ENCODE data around the gene MPL. TPM values are rescaled to one million over a fixed set of nuclear protein-coding genes. Genes with fewer than 3 reads are reported as not detected.

The MPL gene
- total RNA-seq, 1 experiment from 2014 or later = not detected

DNA sequence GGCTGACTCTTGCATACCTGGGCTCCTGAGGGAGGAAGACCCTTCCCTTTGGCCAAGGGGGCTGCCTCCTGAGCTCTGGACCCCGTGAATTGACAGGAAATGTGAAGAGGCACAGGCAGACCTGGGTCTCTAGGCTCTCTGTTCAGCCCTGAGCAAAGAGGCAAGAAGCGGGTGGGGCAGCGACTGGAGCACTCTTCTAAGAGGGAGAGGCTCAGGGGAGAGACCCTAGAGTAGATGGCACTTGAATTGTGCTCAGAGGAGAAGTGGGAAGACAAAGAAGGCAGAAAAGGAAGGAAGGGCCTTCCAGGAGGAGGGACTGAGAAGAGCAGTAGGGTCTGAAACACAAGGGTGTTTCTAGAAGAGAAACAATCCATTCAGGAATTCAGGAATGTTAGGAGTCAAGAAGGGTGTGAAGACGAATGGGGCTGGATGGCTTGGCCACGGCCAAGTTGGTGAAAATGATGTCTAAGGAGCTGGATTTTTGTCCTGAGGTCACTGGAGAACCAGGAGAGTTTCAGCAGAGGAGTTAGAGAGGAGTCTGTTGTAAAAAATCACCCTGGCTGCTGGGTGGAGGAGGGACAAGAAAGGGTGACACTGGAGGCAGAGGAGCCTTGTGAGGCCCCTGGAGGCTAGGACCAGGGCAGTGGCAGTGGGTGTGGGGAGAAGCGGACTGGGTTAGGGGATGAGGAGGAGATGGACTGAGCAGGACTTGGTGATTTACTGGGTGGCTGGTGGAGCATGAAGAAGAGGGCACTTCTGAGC is 31.5 kb upstream of the MPL start:
- Histone ChIP-seq H3K36me3 (ENCODE audit: insufficient read depth, low read length, poor library complexity, severe bottlenecking) (no peaks in the 10 kb centered on the region), H3K27me3 (replicated peaks; ENCODE audit: insufficient read depth, low read depth, low read length, poor library complexity) (no peaks in the 10 kb centered on the region), H3K9me3 (ENCODE audit: low read depth, low read length, poor library complexity, severe bottlenecking) (no peaks in the 10 kb centered on the region), H3K27ac (ENCODE audit: low read depth, low read length, poor library complexity, severe bottlenecking) (no peak overlapping the region), H3K4me3 (ENCODE audit: low read depth, low read length, poor library complexity, severe bottlenecking) (no peak overlapping the region), H3K4me1 (ENCODE audit: insufficient read depth, low read length, poor library complexity, severe bottlenecking) (no peaks in the 10 kb centered on the region)
- no TSS peak for BruUV-seq (replicated peaks)
- ChIA-PET CTCF (no interaction called here), POLR2A (ENCODE audit: low non-redundant PET) (no interaction called here)
- no peak for DNase-seq (ENCODE audit: low spot score)
- TF ChIP-seq EZH2 (IDR thresholded peaks at IDR 0.05; ENCODE audit: borderline replicate concordance, low read depth, low read length, poor library complexity, severe bottlenecking) = no peak
- TF ChIP-seq CTCF (conservative IDR thresholded peaks at IDR 0.05; ENCODE audit: low read depth, low read length) = no peak
- intact Hi-C loops (cut with micrococcal nuclease; ENCODE audit: unreplicated experiment) = no loop called here

- intact Hi-C loops (cut with micrococcal nuclease; ENCODE audit: unreplicated experiment) = no loop called here
- DNase-seq (ENCODE audit: low spot score) = no peak
- no peaks in the 10 kb centered on the region for H3K27me3 ChIP-seq (replicated peaks; ENCODE audit: insufficient read depth, low read depth, low read length, poor library complexity)
- no peaks in the 10 kb centered on the region for H3K9me3 ChIP-seq (ENCODE audit: low read depth, low read length, poor library complexity, severe bottlenecking)
- no peak overlapping the region for H3K27ac ChIP-seq (ENCODE audit: low read depth, low read length, poor library complexity, severe bottlenecking)
- POLR2A ChIA-PET (ENCODE audit: low non-redundant PET) = no interaction called here
- no peak overlapping the region for H3K4me3 ChIP-seq (ENCODE audit: low read depth, low read length, poor library complexity, severe bottlenecking)
- no peaks in the 10 kb centered on the region for H3K4me1 ChIP-seq (ENCODE audit: insufficient read depth, low read length, poor library complexity, severe bottlenecking)
- BruUV-seq (replicated peaks) = no TSS peak
- CTCF ChIA-PET = no interaction called here
- no peaks in the 10 kb centered on the region for H3K36me3 ChIP-seq (ENCODE audit: insufficient read depth, low read length, poor library complexity, severe bottlenecking)
- TF ChIP-seq EZH2 (IDR thresholded peaks at IDR 0.05; ENCODE audit: borderline replicate concordance, low read depth, low read length, poor library complexity, severe bottlenecking) = no peak
- TF ChIP-seq CTCF (conservative IDR thresholded peaks at IDR 0.05; ENCODE audit: low read depth, low read length) = no peak
Observed at GRCh38 chr1:43306688-43307457, 30.7 kb upstream of the MPL start.

DNA sequence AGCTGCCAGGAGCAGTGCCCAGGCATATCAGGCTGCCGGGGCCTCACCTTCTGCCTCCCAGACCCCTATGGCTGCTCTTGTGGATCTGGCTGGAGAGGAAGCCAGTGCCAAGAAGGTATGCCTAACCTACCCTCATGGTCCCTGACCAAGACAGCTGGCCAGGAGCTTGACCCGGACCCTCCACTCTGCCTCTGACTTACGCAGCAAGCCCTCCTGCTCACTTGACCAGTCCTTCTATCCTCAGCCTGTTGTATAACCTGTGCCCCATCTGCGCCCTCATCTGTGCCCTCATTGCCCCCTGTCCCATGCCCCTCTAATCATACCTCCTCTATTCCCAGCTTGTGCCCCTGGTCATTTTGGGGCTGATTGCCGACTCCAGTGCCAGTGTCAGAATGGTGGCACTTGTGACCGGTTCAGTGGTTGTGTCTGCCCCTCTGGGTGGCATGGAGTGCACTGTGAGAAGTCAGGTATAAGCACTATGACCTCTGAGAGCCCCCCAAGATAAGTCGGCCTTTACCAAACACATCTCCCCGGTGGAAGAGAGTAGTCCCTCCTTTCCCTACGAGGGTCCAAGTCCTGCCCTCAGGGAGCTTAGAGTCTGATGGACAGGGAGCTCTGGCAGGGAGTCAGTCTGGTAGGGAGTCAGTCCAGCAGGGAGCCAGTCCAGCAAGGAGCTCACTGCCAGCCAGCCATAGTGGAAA is 30.0 kb upstream of the MPL start:
- Histone ChIP-seq H3K4me3 (ENCODE audit: low read depth, low read length, poor library complexity, severe bottlenecking) (no peak overlapping the region), H3K27ac (ENCODE audit: low read depth, low read length, poor library complexity, severe bottlenecking) (no peak overlapping the region), H3K36me3 (ENCODE audit: insufficient read depth, low read length, poor library complexity, severe bottlenecking) (no peaks in the 10 kb centered on the region), H3K9me3 (ENCODE audit: low read depth, low read length, poor library complexity, severe bottlenecking) (no peaks in the 10 kb centered on the region), H3K4me1 (ENCODE audit: insufficient read depth, low read length, poor library complexity, severe bottlenecking) (no peaks in the 10 kb centered on the region), H3K27me3 (replicated peaks; ENCODE audit: insufficient read depth, low read depth, low read length, poor library complexity) (no peaks in the 10 kb centered on the region)
- ChIA-PET CTCF (no interaction called here), POLR2A (ENCODE audit: low non-redundant PET) (no interaction called here)
- no peak for TF ChIP-seq EZH2 (IDR thresholded peaks at IDR 0.05; ENCODE audit: borderline replicate concordance, low read depth, low read length, poor library complexity, severe bottlenecking)
- no peak for TF ChIP-seq CTCF (conservative IDR thresholded peaks at IDR 0.05; ENCODE audit: low read depth, low read length)
- no TSS peak for BruUV-seq (replicated peaks)
- DNase-seq (ENCODE audit: low spot score) = no peak
- intact Hi-C loops (cut with micrococcal nuclease; ENCODE audit: unreplicated experiment) = no loop called here

All from A673 (cell line).